Osteocyte (in vitro differentiated cells): Measurements from ENCODE around the gene GPC5. TPM values are rescaled to one million over a fixed set of nuclear protein-coding genes. Genes with fewer than 3 reads are reported as not detected.

Experiments
- DNase-seq: peaks from one replicate; pipeline ENCODE4 v3.0.0; 2021; ENCODE audit warnings: mixed read lengths; ENCODE audit not compliant: unreplicated experiment; ENCODE audit errors: extremely low spot score
- H3K27ac Mint-ChIP-seq: one replicate; pipeline ENCODE4 v1.8.0; 2021; ENCODE audit warnings: mild to moderate bottlenecking, mixed read lengths; ENCODE audit not compliant: unreplicated experiment
- H3K27me3 Mint-ChIP-seq: one replicate; pipeline ENCODE4 v1.8.0; 2021; ENCODE audit warnings: mixed read lengths; ENCODE audit not compliant: unreplicated experiment
- H3K36me3 Mint-ChIP-seq: one replicate; pipeline ENCODE4 v1.8.0; 2021; ENCODE audit warnings: mixed read lengths; ENCODE audit not compliant: unreplicated experiment
- H3K4me1 Mint-ChIP-seq: one replicate; pipeline ENCODE4 v1.8.0; 2021; ENCODE audit warnings: mixed read lengths; ENCODE audit not compliant: unreplicated experiment
- H3K4me3 Mint-ChIP-seq: one replicate; pipeline ENCODE4 v1.8.0; 2021; ENCODE audit warnings: mild to moderate bottlenecking, moderate library complexity, mixed read lengths; ENCODE audit not compliant: unreplicated experiment
- H3K9me3 Mint-ChIP-seq: one replicate; pipeline ENCODE4 v1.8.0; 2021; ENCODE audit warnings: mixed read lengths; ENCODE audit not compliant: unreplicated experiment
- total RNA-seq: library from RNA; stranded (reverse); gene quantifications from 2 replicates; pipeline ENCODE4 v1.2.1, GENCODE V29; 2021
- TF ChIP-seq, protein P1 (sequence below): fragments of 200-600 bp; sonication (generic); IDR thresholded peaks from 2 replicates; pipeline ENCODE4 v1.5.0; 2021; ENCODE audit warnings: antibody characterized with exemption, mild to moderate bottlenecking, moderate library complexity

GPC5 gene
- total RNA-seq, 1 donor from 2014 or later = 12.9 TPM

DNA sequence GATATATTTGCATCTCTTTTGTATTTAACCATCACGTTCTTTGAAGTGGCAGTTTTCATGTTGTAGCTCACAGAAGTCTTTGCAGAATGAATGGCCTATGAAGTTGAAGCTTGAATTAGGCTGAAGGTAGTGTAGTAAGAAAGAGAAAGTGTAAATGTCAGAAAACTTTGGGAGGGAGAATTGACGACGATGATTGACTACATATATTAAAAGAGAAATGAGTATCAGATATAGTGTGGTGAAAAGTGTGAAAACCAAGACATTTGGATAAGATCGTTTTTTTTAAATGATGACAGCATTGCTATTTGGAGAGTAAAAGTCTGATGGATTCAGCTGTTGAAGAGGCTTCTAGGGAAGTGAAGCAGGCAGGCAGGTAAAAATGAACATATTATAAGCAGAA lies 14.6 kb upstream of the GPC5 start:
- no peak overlapping the region for H3K27ac Mint-ChIP-seq
- H3K4me1 Mint-ChIP-seq = peaks cover 10% of the 10 kb centered on the region
- TF ChIP-seq, protein P1, sequence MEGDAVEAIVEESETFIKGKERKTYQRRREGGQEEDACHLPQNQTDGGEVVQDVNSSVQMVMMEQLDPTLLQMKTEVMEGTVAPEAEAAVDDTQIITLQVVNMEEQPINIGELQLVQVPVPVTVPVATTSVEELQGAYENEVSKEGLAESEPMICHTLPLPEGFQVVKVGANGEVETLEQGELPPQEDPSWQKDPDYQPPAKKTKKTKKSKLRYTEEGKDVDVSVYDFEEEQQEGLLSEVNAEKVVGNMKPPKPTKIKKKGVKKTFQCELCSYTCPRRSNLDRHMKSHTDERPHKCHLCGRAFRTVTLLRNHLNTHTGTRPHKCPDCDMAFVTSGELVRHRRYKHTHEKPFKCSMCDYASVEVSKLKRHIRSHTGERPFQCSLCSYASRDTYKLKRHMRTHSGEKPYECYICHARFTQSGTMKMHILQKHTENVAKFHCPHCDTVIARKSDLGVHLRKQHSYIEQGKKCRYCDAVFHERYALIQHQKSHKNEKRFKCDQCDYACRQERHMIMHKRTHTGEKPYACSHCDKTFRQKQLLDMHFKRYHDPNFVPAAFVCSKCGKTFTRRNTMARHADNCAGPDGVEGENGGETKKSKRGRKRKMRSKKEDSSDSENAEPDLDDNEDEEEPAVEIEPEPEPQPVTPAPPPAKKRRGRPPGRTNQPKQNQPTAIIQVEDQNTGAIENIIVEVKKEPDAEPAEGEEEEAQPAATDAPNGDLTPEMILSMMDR = no peak
- DNase-seq = no peak
- peaks cover 3% of the 10 kb centered on the region for H3K9me3 Mint-ChIP-seq
- peaks cover 5% of the 10 kb centered on the region for H3K27me3 Mint-ChIP-seq
- no peaks in the 10 kb centered on the region for H3K36me3 Mint-ChIP-seq
- H3K4me3 Mint-ChIP-seq = no peak overlapping the region

DNA sequence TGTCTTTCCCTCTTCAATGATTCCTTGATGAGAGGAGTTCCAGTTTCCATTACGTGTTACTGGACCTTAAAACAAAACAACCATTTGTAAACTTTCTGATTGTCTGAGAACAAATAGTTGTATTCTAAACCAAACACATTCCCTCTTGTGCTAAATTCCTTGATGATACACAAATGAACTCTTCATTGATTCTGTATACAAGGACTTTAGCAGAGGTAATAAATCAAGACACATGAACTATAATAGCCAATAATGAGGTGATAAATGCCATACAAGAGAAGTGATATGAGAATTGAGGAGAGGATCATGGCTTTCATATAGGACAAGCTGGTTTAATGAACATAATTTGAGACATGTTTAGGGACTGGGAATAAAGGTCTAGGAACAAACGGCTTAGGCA lies 13.5 kb upstream of the GPC5 start:
- no peak for DNase-seq
- H3K9me3 Mint-ChIP-seq = no peaks in the 10 kb centered on the region
- H3K27me3 Mint-ChIP-seq = peaks cover 9% of the 10 kb centered on the region
- TF ChIP-seq, protein P1 = no peak
- H3K4me3 Mint-ChIP-seq = no peak overlapping the region
- no peak overlapping the region for H3K27ac Mint-ChIP-seq
- H3K36me3 Mint-ChIP-seq = no peaks in the 10 kb centered on the region
- H3K4me1 Mint-ChIP-seq = peaks cover 10% of the 10 kb centered on the region

DNA sequence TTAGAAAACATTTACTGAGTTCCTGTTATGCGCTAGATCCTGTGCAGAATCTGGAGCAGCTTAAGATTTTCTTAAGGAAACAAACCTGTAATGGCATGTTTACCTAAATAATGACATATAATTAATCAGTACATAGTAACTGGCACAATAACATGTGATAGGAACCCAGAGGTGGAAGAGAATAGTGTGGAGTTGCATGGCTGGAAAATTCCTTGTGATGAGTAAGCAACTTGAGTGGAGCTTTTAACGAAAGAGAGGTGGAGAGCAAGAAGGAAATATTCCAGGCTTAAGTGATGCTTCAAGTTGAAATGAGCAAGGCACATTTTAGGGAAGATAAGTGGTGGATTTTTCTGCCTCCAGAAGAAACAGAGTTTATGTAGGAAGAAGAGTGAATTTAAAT lies 9.2 kb upstream of the GPC5 start:
- H3K36me3 Mint-ChIP-seq = no peaks in the 10 kb centered on the region
- TF ChIP-seq, protein P1 = no peak
- no peaks in the 10 kb centered on the region for H3K9me3 Mint-ChIP-seq
- H3K27me3 Mint-ChIP-seq = peaks cover 36% of the 10 kb centered on the region
- DNase-seq = no peak
- H3K4me3 Mint-ChIP-seq = no peak overlapping the region
- H3K4me1 Mint-ChIP-seq = peaks cover 6% of the 10 kb centered on the region
- H3K27ac Mint-ChIP-seq = no peak overlapping the region

DNA sequence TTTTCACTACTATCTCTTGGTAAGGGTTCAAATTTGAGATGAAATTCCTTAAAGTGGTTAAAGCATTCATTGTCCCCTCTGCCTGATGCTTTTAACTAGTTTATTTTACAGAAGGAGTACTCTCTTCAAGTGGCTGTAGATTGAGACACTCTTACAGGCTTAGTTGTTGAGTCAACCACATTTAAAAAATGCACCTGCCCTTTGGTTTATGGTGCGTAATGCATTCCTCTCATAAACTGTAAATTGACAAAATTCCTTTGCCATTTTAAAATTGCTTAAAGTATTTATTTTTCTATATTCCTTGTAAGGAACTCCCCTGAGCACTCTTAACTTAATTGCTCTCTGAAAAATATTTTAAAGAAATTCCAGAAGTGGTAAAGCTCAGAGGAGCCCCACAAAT lies 826 bp upstream of the GPC5 start:
- Mint-ChIP-seq H3K27ac (no peak overlapping the region), H3K4me3 (peak overlapping the region; percentile 77), H3K9me3 (no peaks in the 10 kb centered on the region), H3K36me3 (no peaks in the 10 kb centered on the region), H3K27me3 (peaks cover 32% of the 10 kb centered on the region), H3K4me1 (peaks cover 24% of the 10 kb centered on the region)
- DNase-seq = no peak
- TF ChIP-seq, protein P1 = no peak

DNA sequence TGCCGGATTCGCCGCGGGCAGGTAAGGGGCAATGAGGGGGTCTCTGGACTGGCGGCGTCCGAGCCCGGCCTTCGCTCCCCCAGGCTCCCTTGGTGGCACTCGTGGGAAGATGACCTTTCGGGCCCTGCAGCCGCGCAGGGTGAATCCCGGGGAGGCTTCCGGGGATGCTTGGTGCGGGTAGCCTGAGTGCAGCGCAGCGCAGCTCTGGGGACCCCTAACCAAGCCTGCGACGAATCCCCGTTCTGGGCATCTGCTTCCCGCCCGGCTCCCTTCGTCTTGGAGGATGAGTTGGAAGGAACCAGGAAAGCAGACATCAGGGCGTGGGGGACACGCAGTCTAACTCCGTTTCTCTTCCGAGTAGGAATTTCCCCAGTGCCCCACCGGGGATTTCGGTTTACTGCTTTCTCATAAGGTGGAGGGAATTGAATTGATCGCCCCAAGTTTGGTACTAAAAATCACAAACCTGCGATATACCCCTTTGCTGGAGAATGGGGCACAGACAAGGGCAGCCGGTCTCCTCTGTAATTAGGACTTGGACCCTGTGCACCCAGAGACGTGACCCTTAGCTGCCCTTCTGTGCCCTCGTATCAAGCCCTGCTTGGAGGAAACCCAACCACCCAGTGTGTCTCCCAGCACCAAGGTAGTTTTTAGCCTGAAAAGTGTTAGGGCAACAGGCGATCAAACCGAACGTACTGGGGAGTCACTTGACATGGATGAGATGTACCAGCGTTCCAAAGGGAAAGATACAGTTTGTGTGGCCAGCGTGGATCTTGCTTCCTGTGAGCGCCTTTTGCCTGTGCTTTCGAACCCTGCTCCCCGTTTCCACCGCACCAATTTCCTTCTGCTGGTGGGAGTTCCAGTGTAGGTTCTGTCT lies 1.0 kb downstream of the GPC5 start:
- no peak for DNase-seq
- TF ChIP-seq, protein P1 = no peak
- H3K36me3 Mint-ChIP-seq = no peaks in the 10 kb centered on the region
- no peaks in the 10 kb centered on the region for H3K9me3 Mint-ChIP-seq
- peaks cover 24% of the 10 kb centered on the region for H3K4me1 Mint-ChIP-seq
- no peak overlapping the region for H3K27ac Mint-ChIP-seq
- H3K4me3 Mint-ChIP-seq = peak overlapping the region; percentile 77
- peaks cover 22% of the 10 kb centered on the region for H3K27me3 Mint-ChIP-seq
